ENCODE results near the gene TRABD2B.
A peak's percentile ranks its signal among the peaks of the same experiment; 100 is the strongest.

Gene TRABD2B

GRCh38 chr1:47987601-47988000, 9.6 kb downstream of the TRABD2B start:
- no peak overlapping the region for H3K4ac ChIP-seq (ENCODE audit: low read length)
- peaks cover 0 to 6% of the 10 kb centered on the region in 2 donors for H3K4me1 ChIP-seq (ENCODE audit: control insufficient read depth in 2 of 2, insufficient read depth in 1 of 2, low read depth in 1 of 2, low read length in 2 of 2)
- no peak overlapping the region for H3K18ac ChIP-seq (ENCODE audit: low read length)
- H2AFZ ChIP-seq (ENCODE audit: low read length) = no peak overlapping the region
- H3K9ac ChIP-seq (ENCODE audit: low read depth, low read length, poor library complexity) = no peak overlapping the region
- H3K4me2 ChIP-seq (ENCODE audit: insufficient read depth, low read length, poor library complexity, severe bottlenecking) = no peak overlapping the region
- no peak overlapping the region for H3K27ac ChIP-seq (replicated peaks; ENCODE audit: low read length)
- no peak overlapping the region for H3K14ac ChIP-seq (ENCODE audit: low read length)
- no CpG with 5 or more reads among the region's 11 CpGs for WGBS, 2 donors (ENCODE audit: extremely low coverage in 2 of 2, insufficient read length in 2 of 2, insufficient replicate concordance in 1 of 2)
- no peak overlapping the region for H2BK120ac ChIP-seq (ENCODE audit: low read depth, low read length)
- H3K36me3 ChIP-seq (replicated peaks in 1 of 2; ENCODE audit: control insufficient read depth in 2 of 2, insufficient read depth in 2 of 2, low read length in 2 of 2) = no peaks in the 10 kb centered on the region
- no peak overlapping the region for H3K4me3 ChIP-seq (ENCODE audit: low read length in 2 of 2)
- H4K8ac ChIP-seq (ENCODE audit: low read depth, low read length) = no peak overlapping the region
- H3K9me3 ChIP-seq (replicated peaks in 1 of 2; ENCODE audit: control insufficient read depth in 2 of 2, insufficient read depth in 1 of 2, low read depth in 1 of 2, low read length in 2 of 2) = no peaks in the 10 kb centered on the region
- H3K27me3 ChIP-seq (ENCODE audit: control insufficient read depth in 3 of 3, insufficient read depth in 3 of 3, low read depth in 1 of 3, low read length in 3 of 3) = peaks cover 2 to 48% (median 33%) of the 10 kb centered on the region in 3 experiments
- no peaks in the 10 kb centered on the region for H3K79me1 ChIP-seq (ENCODE audit: low read depth, low read length)
- H2BK15ac ChIP-seq (ENCODE audit: low read length) = no peak overlapping the region
- no peak overlapping the region for H3K23ac ChIP-seq (ENCODE audit: low read depth, low read length, poor library complexity)
- H2AK5ac ChIP-seq (ENCODE audit: low read depth, low read length) = no peak overlapping the region
- H4K91ac ChIP-seq (ENCODE audit: low read depth, low read length, poor library complexity) = no peak overlapping the region
- no peak for DNase-seq (ENCODE audit: low spot score)
- no peak overlapping the region for H2BK5ac ChIP-seq (ENCODE audit: low read length)
- no peak overlapping the region for H2BK12ac ChIP-seq (ENCODE audit: low read length)

- Histone ChIP-seq H3K23ac (ENCODE audit: low read depth, low read length, poor library complexity) (no peak overlapping the region), H3K79me1 (ENCODE audit: low read depth, low read length) (no peaks in the 10 kb centered on the region), H2BK12ac (ENCODE audit: low read length) (no peak overlapping the region), H3K36me3 (replicated peaks in 1 of 2; ENCODE audit: control insufficient read depth in 2 of 2, insufficient read depth in 2 of 2, low read length in 2 of 2) (no peaks in the 10 kb centered on the region), H3K4me2 (ENCODE audit: insufficient read depth, low read length, poor library complexity, severe bottlenecking) (no peak overlapping the region), H3K4me3 (ENCODE audit: low read length in 2 of 2) (no peak overlapping the region), H2AFZ (ENCODE audit: low read length) (no peak overlapping the region), H3K4me1 (ENCODE audit: control insufficient read depth in 2 of 2, insufficient read depth in 1 of 2, low read depth in 1 of 2, low read length in 2 of 2) (peaks cover 0 to 5% of the 10 kb centered on the region in 2 donors), H2BK120ac (ENCODE audit: low read depth, low read length) (no peak overlapping the region), H4K91ac (ENCODE audit: low read depth, low read length, poor library complexity) (no peak overlapping the region), H3K9me3 (replicated peaks in 1 of 2; ENCODE audit: control insufficient read depth in 2 of 2, insufficient read depth in 1 of 2, low read depth in 1 of 2, low read length in 2 of 2) (no peaks in the 10 kb centered on the region), H4K8ac (ENCODE audit: low read depth, low read length) (no peak overlapping the region), H3K9ac (ENCODE audit: low read depth, low read length, poor library complexity) (no peak overlapping the region), H3K18ac (ENCODE audit: low read length) (no peak overlapping the region), H2BK5ac (ENCODE audit: low read length) (no peak overlapping the region), H2AK5ac (ENCODE audit: low read depth, low read length) (no peak overlapping the region), H3K27me3 (ENCODE audit: control insufficient read depth in 3 of 3, insufficient read depth in 3 of 3, low read depth in 1 of 3, low read length in 3 of 3) (peaks cover 2 to 40% (median 33%) of the 10 kb centered on the region in 3 experiments), H3K27ac (replicated peaks; ENCODE audit: low read length) (no peak overlapping the region), H3K14ac (ENCODE audit: low read length) (no peak overlapping the region), H3K4ac (ENCODE audit: low read length) (no peak overlapping the region), H2BK15ac (ENCODE audit: low read length) (no peak overlapping the region)
- WGBS, 2 donors (ENCODE audit: extremely low coverage in 2 of 2, insufficient read length in 2 of 2, insufficient replicate concordance in 1 of 2) = no CpG with 5 or more reads among the region's 19 CpGs
- no peak for DNase-seq (ENCODE audit: low spot score)
Measured at GRCh38 chr1:47986761-47987200, 10.4 kb downstream of the TRABD2B start.

- H3K4ac ChIP-seq (ENCODE audit: low read length) = no peak overlapping the region
- H3K27me3 ChIP-seq (ENCODE audit: control insufficient read depth in 3 of 3, insufficient read depth in 3 of 3, low read depth in 1 of 3, low read length in 3 of 3) = peaks cover 2 to 33% (median 32%) of the 10 kb centered on the region in 3 experiments
- H3K79me1 ChIP-seq (ENCODE audit: low read depth, low read length) = no peaks in the 10 kb centered on the region
Measured at GRCh38 chr1:47985018-47985417, 12.2 kb downstream of the TRABD2B start.

DNA sequence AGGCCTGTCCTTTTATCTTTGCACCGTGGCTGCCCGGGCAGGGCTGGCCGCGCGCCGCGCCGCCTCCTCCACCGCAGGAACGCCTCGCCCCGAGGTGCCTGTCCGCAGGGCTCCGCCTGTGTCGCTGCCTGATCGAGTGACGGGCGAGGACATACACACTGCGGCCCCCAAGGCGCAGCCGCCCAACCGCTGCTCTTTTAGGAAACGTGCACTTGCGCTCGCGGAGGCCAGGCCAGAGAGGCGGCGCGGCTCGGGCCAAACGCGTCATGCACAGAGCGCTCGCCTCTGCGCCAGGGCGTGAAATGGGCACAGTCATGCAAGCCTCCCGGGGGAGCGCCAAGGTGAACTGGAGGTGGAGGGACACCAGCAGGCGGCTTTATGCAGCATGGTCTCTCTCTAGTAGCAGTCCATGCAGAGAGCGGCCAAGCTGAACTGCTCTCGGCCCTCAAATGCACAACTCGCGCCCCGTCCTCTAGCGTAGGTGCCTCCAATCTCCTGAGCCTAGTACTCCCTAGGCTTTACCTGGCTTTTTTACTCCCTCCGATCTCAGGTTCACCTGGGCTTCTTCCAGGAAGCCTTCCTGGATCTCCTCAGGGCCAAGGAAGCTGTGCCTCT, 12.9 kb downstream of the TRABD2B start:
- H2BK12ac ChIP-seq (ENCODE audit: low read length) = no peak overlapping the region
- DNase-seq (ENCODE audit: low spot score) = no peak
- no peaks in the 10 kb centered on the region for H3K9me3 ChIP-seq (replicated peaks in 1 of 2; ENCODE audit: control insufficient read depth in 2 of 2, insufficient read depth in 1 of 2, low read depth in 1 of 2, low read length in 2 of 2)
- H3K27ac ChIP-seq (replicated peaks; ENCODE audit: low read length) = no peak overlapping the region
- H3K36me3 ChIP-seq (replicated peaks in 1 of 2; ENCODE audit: control insufficient read depth in 2 of 2, insufficient read depth in 2 of 2, low read length in 2 of 2) = no peaks in the 10 kb centered on the region
- H3K14ac ChIP-seq (ENCODE audit: low read length) = no peak overlapping the region
- WGBS, 2 donors (ENCODE audit: extremely low coverage in 2 of 2, insufficient read length in 2 of 2, insufficient replicate concordance in 1 of 2) = no CpG with 5 or more reads among the region's 46 CpGs
- no peak overlapping the region for H2AK5ac ChIP-seq (ENCODE audit: low read depth, low read length)
- no peak overlapping the region for H2AFZ ChIP-seq (ENCODE audit: low read length)
- H3K18ac ChIP-seq (ENCODE audit: low read length) = peak overlapping the region; percentile 78
- no peak overlapping the region for H4K91ac ChIP-seq (ENCODE audit: low read depth, low read length, poor library complexity)
- peaks cover 0 to 5% of the 10 kb centered on the region in 2 donors for H3K4me1 ChIP-seq (ENCODE audit: control insufficient read depth in 2 of 2, insufficient read depth in 1 of 2, low read depth in 1 of 2, low read length in 2 of 2)
- H3K27me3 ChIP-seq (ENCODE audit: control insufficient read depth in 3 of 3, insufficient read depth in 3 of 3, low read depth in 1 of 3, low read length in 3 of 3) = peaks cover 2 to 33% (median 32%) of the 10 kb centered on the region in 3 experiments
- H3K4ac ChIP-seq (ENCODE audit: low read length) = no peak overlapping the region
- peak overlapping the region; percentile 68 for H3K4me2 ChIP-seq (ENCODE audit: insufficient read depth, low read length, poor library complexity, severe bottlenecking)
- no peak overlapping the region for H4K8ac ChIP-seq (ENCODE audit: low read depth, low read length)
- no peak overlapping the region for H3K23ac ChIP-seq (ENCODE audit: low read depth, low read length, poor library complexity)
- no peak overlapping the region for H2BK120ac ChIP-seq (ENCODE audit: low read depth, low read length)
- H3K79me1 ChIP-seq (ENCODE audit: low read depth, low read length) = no peaks in the 10 kb centered on the region
- no peak overlapping the region for H3K9ac ChIP-seq (ENCODE audit: low read depth, low read length, poor library complexity)
- no peak overlapping the region for H2BK5ac ChIP-seq (ENCODE audit: low read length)
- H2BK15ac ChIP-seq (ENCODE audit: low read length) = no peak overlapping the region
- peak overlapping the region in 1 of 2 donors; percentile 72 for H3K4me3 ChIP-seq (ENCODE audit: low read length in 2 of 2)

More at GRCh38 chr1:47985018-47985417, 12.2 kb downstream of the TRABD2B start:
- Histone ChIP-seq H3K27ac (replicated peaks; ENCODE audit: low read length) (no peak overlapping the region), H4K91ac (ENCODE audit: low read depth, low read length, poor library complexity) (no peak overlapping the region), H2BK12ac (ENCODE audit: low read length) (no peak overlapping the region), H3K4me3 (ENCODE audit: low read length in 2 of 2) (no peak overlapping the region), H3K23ac (ENCODE audit: low read depth, low read length, poor library complexity) (no peak overlapping the region), H2BK120ac (ENCODE audit: low read depth, low read length) (no peak overlapping the region), H3K9me3 (replicated peaks in 1 of 2; ENCODE audit: control insufficient read depth in 2 of 2, insufficient read depth in 1 of 2, low read depth in 1 of 2, low read length in 2 of 2) (no peaks in the 10 kb centered on the region), H4K8ac (ENCODE audit: low read depth, low read length) (no peak overlapping the region), H2AK5ac (ENCODE audit: low read depth, low read length) (no peak overlapping the region), H2BK5ac (ENCODE audit: low read length) (no peak overlapping the region), H3K4me2 (ENCODE audit: insufficient read depth, low read length, poor library complexity, severe bottlenecking) (no peak overlapping the region), H3K4me1 (ENCODE audit: control insufficient read depth in 2 of 2, insufficient read depth in 1 of 2, low read depth in 1 of 2, low read length in 2 of 2) (peaks cover 0 to 5% of the 10 kb centered on the region in 2 donors), H3K36me3 (replicated peaks in 1 of 2; ENCODE audit: control insufficient read depth in 2 of 2, insufficient read depth in 2 of 2, low read length in 2 of 2) (no peaks in the 10 kb centered on the region), H2BK15ac (ENCODE audit: low read length) (no peak overlapping the region), H3K9ac (ENCODE audit: low read depth, low read length, poor library complexity) (no peak overlapping the region), H2AFZ (ENCODE audit: low read length) (no peak overlapping the region), H3K18ac (ENCODE audit: low read length) (no peak overlapping the region), H3K14ac (ENCODE audit: low read length) (no peak overlapping the region)
- no peak for DNase-seq (ENCODE audit: low spot score)
- WGBS, 2 donors (ENCODE audit: extremely low coverage in 2 of 2, insufficient read length in 2 of 2, insufficient replicate concordance in 1 of 2) = no CpG with 5 or more reads among the region's 4 CpGs

Data from neuronal stem cell (in vitro differentiated cells).